Gastrocnemius medialis (tissue), 4 donors: ENCODE data around the gene RBM28. TPM values are rescaled to one million over a fixed set of nuclear protein-coding genes. Genes with fewer than 3 reads are reported as not detected.

Source experiments
- ATAC-seq, 2 donors: fragments of 150-250 bp; one replicate each; pipeline ENCODE4 v1.9.1; 2016
- DNase-seq, 2 donors: peaks; one replicate each; pipeline ENCODE4 v3.0.0-alpha.2; 2019
- H3K27ac ChIP-seq, 4 donors: fragments of 200-600 bp; sonication (generic); 1 replicate in 1 of 4; 2 replicates in 3 of 4; pipeline ENCODE4 v1.5.1; 2016 to 2018; ENCODE audit warnings: mild to moderate bottlenecking in 2 of 4, moderate library complexity in 1 of 4
- H3K27me3 ChIP-seq, 3 donors: fragments of 200-600 bp; sonication (generic) in 2 of 3; 1 replicate in 1 of 3; 2 replicates in 2 of 3; pipeline versions ENCODE4 v1.5.1 to v1.6.0; 2016 to 2019; ENCODE audit warnings: mild to moderate bottlenecking in 1 of 3, moderate library complexity in 1 of 3
- H3K36me3 ChIP-seq, 2 donors: fragments of 200-600 bp; sonication (generic) in 1 of 2; one replicate each; pipeline ENCODE4 v1.5.1; 2017 to 2018
- H3K4me1 ChIP-seq, 2 donors: fragments of 200-600 bp; sonication (generic) in 1 of 2; one replicate each; pipeline ENCODE4 v1.5.1; 2016 to 2017; ENCODE audit warnings: mild to moderate bottlenecking in 2 of 2
- H3K4me3 ChIP-seq, 4 donors: fragments of 200-600 bp; sonication (generic) in 3 of 4; 1 replicate in 1 of 4; 2 replicates in 3 of 4; pipeline ENCODE4 v1.5.1; 2016 to 2019; ENCODE audit warnings: mild to moderate bottlenecking in 2 of 4
- H3K9me3 ChIP-seq, 3 donors: fragments of 200-600 bp; sonication (generic) in 2 of 3; 1 replicate in 1 of 3; 2 replicates in 2 of 3; pipeline ENCODE4 v1.5.1; 2016 to 2019
- CTCF ChIP-seq, 5 experiments: fragments of 450-650 bp in 3 of 5; fragments of 200-600 bp in 2 of 5; sonication (generic) in 2 of 5; IDR thresholded peaks in 4 of 5; conservative IDR thresholded peaks in 1 of 5; 1 replicate in 4 of 5; 2 replicates in 1 of 5; pipeline ENCODE4 v1.5.1; 2016 to 2019; ENCODE audit warnings: antibody characterized with exemption in 5 of 5, mild to moderate bottlenecking in 3 of 5, moderate library complexity in 3 of 5
- POLR2A ChIP-seq, 2 donors: fragments of 450-650 bp; IDR thresholded peaks; one replicate each; pipeline ENCODE4 v1.6.1; 2017; ENCODE audit warnings: antibody characterized with exemption in 2 of 2, mild to moderate bottlenecking in 2 of 2, moderate library complexity in 2 of 2
- in situ Hi-C, 4 donors: fragments of 200-750 bp; cut with MboI; loops; one replicate each; pipeline versions ENCODE4 v1.15.0 to v1.8.0; 2017; ENCODE audit warnings: low sequenced_read_pairs in 4 of 4
- intact Hi-C: fragments of 100-400 bp; cut with DNase I; formaldehyde crosslinking; loops from one replicate; pipeline ENCODE4 v1.15.1; 2023; ENCODE audit warnings: low total_unique reads
- total RNA-seq, 4 donors: library from RNA; depleted of rRNA; stranded (reverse); fragments of >200 nt; gene quantifications; one replicate each; pipeline versions ENCODE4 v1.1.0 to v1.2.3, GENCODE V29; 2016

RBM28 gene
- total RNA-seq, 4 donors from 2014 or later: 13.6 to 18.5 (median 16.3) TPM

- in situ Hi-C loops (no loop called here), intact Hi-C loops (no loop called here)
- Histone ChIP-seq H3K36me3 (no peaks in the 10 kb centered on the region), H3K4me3 (no peak overlapping the region), H3K27me3 (peaks cover 0 to 5% (median 0%) of the 10 kb centered on the region in 3 donors), H3K9me3 (no peaks in the 10 kb centered on the region), H3K27ac (no peak overlapping the region), H3K4me1 (no peaks in the 10 kb centered on the region)
- TF ChIP-seq CTCF (IDR thresholded peaks at IDR 0.05 in 4 of 5, conservative IDR thresholded peaks at IDR 0.05 in 1 of 5) (no peak), POLR2A (IDR thresholded peaks at IDR 0.05) (no peak)
- ATAC-seq: no peak
- DNase-seq: no peak
Measured at GRCh38 chr7:128353189-128353588, 9.5 kb upstream of the RBM28 start.

DNA sequence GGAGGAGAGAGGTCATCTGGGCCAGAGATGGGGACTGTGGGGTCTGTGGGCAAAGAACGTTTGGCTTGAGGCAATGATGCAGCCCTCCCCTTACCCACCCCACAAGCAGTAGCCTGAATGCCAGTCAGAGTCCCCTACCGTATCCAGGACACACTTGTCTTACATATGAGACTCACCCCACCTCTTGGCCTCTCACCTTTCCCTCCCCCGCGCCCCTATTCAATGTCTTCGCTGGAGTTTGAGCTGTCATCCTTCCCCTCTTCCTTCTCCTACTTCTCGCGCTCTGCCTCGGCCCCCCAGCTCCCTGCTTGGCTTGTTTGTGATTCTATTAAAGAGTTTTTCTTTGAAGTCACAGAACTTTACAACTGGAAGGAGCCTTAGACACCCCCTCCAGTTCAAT lies 8.9 kb upstream of the RBM28 start:
- intact Hi-C loops (no loop called here), in situ Hi-C loops (no loop called here)
- Histone ChIP-seq H3K36me3 (no peaks in the 10 kb centered on the region), H3K9me3 (no peaks in the 10 kb centered on the region), H3K27me3 (peaks cover 0 to 5% (median 0%) of the 10 kb centered on the region in 3 donors), H3K4me1 (no peaks in the 10 kb centered on the region), H3K27ac (no peak overlapping the region), H3K4me3 (no peak overlapping the region)
- ATAC-seq: no peak
- TF ChIP-seq CTCF (IDR thresholded peaks at IDR 0.05 in 4 of 5, conservative IDR thresholded peaks at IDR 0.05 in 1 of 5) (no peak), POLR2A (IDR thresholded peaks at IDR 0.05) (no peak)
- no peak for DNase-seq

GRCh38 chr7:128352153-128352537 lies 8.4 kb upstream of the RBM28 start:
- peaks cover 0 to 5% (median 0%) of the 10 kb centered on the region in 3 donors for H3K27me3 ChIP-seq
- peak in 1 of 2 donors; percentile 41 for DNase-seq
- TF ChIP-seq CTCF (IDR thresholded peaks at IDR 0.05 in 4 of 5, conservative IDR thresholded peaks at IDR 0.05 in 1 of 5) (peak; percentile 30 to 72 (median 55)), POLR2A (IDR thresholded peaks at IDR 0.05) (no peak)
- H3K4me1 ChIP-seq: no peaks in the 10 kb centered on the region
- no peak overlapping the region for H3K27ac ChIP-seq
- H3K9me3 ChIP-seq: no peaks in the 10 kb centered on the region
- in situ Hi-C loops: no loop called here
- intact Hi-C loops: no loop called here
- H3K4me3 ChIP-seq: peak overlapping the region in 2 of 4 donors; percentile 19 to 25
- ATAC-seq: peak; percentile 25 to 51
- H3K36me3 ChIP-seq: no peaks in the 10 kb centered on the region

DNA sequence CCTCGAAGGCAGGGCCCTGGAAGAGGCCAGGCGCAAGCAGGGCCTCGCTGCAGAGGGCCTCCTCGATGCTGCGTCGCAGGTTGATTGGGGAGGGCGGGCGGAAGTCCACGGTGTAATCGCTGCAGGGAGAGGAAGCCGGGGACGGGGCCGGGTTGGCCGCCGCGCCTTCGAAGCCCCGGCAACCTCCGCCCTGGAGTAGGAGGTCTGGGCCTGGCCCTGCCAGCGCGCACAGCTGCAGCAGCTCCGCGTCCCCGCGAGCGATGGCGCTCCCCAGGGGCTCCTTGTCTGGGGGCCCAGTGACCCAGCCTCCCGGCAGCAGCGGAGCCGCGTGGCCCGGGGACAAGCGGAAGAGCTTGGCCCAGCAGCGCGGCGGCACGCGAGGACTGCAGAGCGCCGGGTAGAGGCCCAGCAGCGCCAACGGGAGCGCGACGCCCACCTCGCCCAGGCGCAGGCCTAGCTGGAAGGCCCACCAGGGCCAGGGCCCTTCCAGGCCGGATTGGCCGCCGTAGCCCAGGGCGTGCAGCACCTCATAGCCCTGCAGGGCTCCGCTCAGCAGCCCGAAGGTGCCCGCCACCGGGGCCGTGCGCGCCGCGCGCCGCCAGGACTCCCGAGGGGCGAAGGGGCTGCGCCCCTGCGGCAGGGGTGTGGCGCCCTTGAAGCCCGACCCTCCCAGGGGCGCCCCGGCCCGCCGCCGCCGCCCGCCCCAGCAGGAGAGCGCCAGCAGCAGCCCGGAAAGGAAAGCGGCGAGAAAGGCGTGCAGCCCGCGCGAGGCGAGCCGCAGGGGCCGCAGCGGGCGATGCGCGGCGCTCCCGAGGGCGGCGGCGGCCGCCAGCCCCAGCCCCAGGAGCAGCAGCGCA lies 7.8 kb upstream of the RBM28 start:
- Histone ChIP-seq H3K9me3 (no peaks in the 10 kb centered on the region), H3K4me3 (peak overlapping the region; percentile 25 to 43 (median 33)), H3K36me3 (no peaks in the 10 kb centered on the region), H3K27me3 (peaks cover 0 to 5% (median 0%) of the 10 kb centered on the region in 3 donors), H3K27ac (no peak overlapping the region), H3K4me1 (no peaks in the 10 kb centered on the region)
- in situ Hi-C loops: no loop called here
- DNase-seq: no peak
- intact Hi-C loops: no loop called here
- TF ChIP-seq CTCF (IDR thresholded peaks at IDR 0.05 in 4 of 5, conservative IDR thresholded peaks at IDR 0.05 in 1 of 5) (no peak), POLR2A (IDR thresholded peaks at IDR 0.05) (no peak)
- peak in 1 of 2 donors; percentile 13 for ATAC-seq
